Thyroid gland (tissue), 4 donors: ENCODE results near the gene ZNF473. TPM values are rescaled to one million over a fixed set of nuclear protein-coding genes. Genes with fewer than 3 reads are reported as not detected.
A peak's percentile ranks its signal among the peaks of the same experiment; 100 is the strongest.

ENCODE experiments used
- DNase-seq, 2 donors: peaks; one replicate each; pipeline ENCODE4 v3.0.0-alpha.2; 2019
- H3K27ac ChIP-seq, 3 donors: fragments of 200-600 bp; sonication (generic); 1 replicate in 2 of 3; 2 replicates in 1 of 3; pipeline ENCODE4 v1.5.1; 2016 to 2019; ENCODE audit warnings: mild to moderate bottlenecking in 1 of 3, moderate library complexity in 1 of 3
- H3K27me3 ChIP-seq: fragments of 200-600 bp; sonication (generic); one replicate; pipeline ENCODE4 v1.5.1; 2019
- H3K36me3 ChIP-seq, 2 donors: fragments of 200-600 bp; sonication (generic); one replicate each; pipeline ENCODE4 v1.5.1; 2016 to 2019
- H3K4me1 ChIP-seq, 2 donors: fragments of 200-600 bp; sonication (generic); one replicate each; pipeline ENCODE4 v1.5.1; 2017 to 2019
- H3K4me3 ChIP-seq, 3 donors: fragments of 200-600 bp; sonication (generic); replicated peaks in 1 of 3; 1 replicate in 2 of 3; 2 replicates in 1 of 3; pipeline ENCODE4 v1.5.1; 2016; ENCODE audit warnings: mild to moderate bottlenecking in 1 of 3
- H3K9me3 ChIP-seq: fragments of 200-600 bp; sonication (generic); one replicate; pipeline ENCODE4 v1.5.1; 2017
- POLR2A ChIP-seq, 2 donors: fragments of 450-650 bp; IDR thresholded peaks; one replicate each; pipeline ENCODE4 v1.6.1; 2017; ENCODE audit warnings: antibody characterized with exemption in 2 of 2, mild to moderate bottlenecking in 2 of 2, moderate library complexity in 1 of 2
- WGBS, 2 donors: methylation state at CpG; one replicate each; pipeline ENCODE4 v1.1.5; 2017; 5-methylcytosine and 5-hydroxymethylcytosine counted together
- intact Hi-C: fragments of 100-400 bp; cut with DNase I; formaldehyde crosslinking; loops from one replicate; pipeline ENCODE4 v1.15.1; 2023
- total RNA-seq, 4 donors: library from RNA; depleted of rRNA; stranded (reverse); fragments of >200 nt; gene quantifications; one replicate each; pipeline ENCODE4 v1.2.3, GENCODE V29; 2016
- TF ChIP-seq, protein P1 (sequence below), 6 experiments: fragments of 200-600 bp in 3 of 6; fragments of 450-650 bp in 3 of 6; sonication (generic) in 3 of 6; IDR thresholded peaks; one replicate each; pipeline ENCODE4 v1.5.1; 2016 to 2019; ENCODE audit warnings: antibody characterized with exemption in 6 of 6, mild to moderate bottlenecking in 2 of 6, inconsistent platforms in 1 of 6, moderate library complexity in 1 of 6

Gene ZNF473
- total RNA-seq, 4 donors from 2014 or later: 7.7 to 15.5 (median 10.5) TPM

DNA sequence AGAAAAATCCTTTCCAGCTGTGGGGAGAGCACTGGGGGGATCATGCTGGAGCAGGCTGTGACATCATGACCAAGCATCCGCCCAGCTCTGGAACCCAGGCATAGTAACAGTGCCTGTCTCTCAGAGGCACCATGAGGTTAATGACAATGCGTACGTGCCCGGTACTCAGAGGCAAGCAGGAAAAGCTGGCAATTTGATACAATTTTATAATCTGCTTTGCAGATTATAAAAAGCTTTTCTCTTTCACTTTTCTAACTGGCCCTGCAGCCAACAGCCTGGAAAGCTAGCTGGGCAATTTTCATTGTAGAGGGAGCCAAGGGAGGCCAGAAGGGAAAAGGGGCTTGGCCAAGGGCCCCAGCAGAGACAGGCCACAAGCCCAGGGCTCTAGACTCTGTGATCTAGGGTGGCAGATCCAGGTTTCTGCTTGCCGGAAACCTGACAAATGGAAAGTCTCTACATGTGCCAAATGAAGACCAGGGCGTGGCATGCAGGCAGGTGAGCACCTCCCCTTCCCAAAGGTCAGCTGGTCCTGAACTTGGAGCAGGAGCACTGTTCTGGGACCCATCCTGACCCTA lies 23.3 kb upstream of the ZNF473 start:
- Histone ChIP-seq H3K4me1 (peaks cover 0 to 8% of the 10 kb centered on the region in 2 donors), H3K27me3 (no peaks in the 10 kb centered on the region), H3K27ac (no peak overlapping the region), H3K9me3 (no peaks in the 10 kb centered on the region), H3K36me3 (peaks cover 34 to 65% of the 10 kb centered on the region in 2 donors), H3K4me3 (no peak overlapping the region)
- no peak for DNase-seq
- 75 to 93% methylated on average over 5 to 6 of the region's 6 CpGs for WGBS, 2 donors
- no peak for TF ChIP-seq POLR2A (IDR thresholded peaks at IDR 0.05)
- TF ChIP-seq, protein P1, sequence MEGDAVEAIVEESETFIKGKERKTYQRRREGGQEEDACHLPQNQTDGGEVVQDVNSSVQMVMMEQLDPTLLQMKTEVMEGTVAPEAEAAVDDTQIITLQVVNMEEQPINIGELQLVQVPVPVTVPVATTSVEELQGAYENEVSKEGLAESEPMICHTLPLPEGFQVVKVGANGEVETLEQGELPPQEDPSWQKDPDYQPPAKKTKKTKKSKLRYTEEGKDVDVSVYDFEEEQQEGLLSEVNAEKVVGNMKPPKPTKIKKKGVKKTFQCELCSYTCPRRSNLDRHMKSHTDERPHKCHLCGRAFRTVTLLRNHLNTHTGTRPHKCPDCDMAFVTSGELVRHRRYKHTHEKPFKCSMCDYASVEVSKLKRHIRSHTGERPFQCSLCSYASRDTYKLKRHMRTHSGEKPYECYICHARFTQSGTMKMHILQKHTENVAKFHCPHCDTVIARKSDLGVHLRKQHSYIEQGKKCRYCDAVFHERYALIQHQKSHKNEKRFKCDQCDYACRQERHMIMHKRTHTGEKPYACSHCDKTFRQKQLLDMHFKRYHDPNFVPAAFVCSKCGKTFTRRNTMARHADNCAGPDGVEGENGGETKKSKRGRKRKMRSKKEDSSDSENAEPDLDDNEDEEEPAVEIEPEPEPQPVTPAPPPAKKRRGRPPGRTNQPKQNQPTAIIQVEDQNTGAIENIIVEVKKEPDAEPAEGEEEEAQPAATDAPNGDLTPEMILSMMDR (IDR thresholded peaks at IDR 0.05): no peak
- intact Hi-C loops: no loop called here

DNA sequence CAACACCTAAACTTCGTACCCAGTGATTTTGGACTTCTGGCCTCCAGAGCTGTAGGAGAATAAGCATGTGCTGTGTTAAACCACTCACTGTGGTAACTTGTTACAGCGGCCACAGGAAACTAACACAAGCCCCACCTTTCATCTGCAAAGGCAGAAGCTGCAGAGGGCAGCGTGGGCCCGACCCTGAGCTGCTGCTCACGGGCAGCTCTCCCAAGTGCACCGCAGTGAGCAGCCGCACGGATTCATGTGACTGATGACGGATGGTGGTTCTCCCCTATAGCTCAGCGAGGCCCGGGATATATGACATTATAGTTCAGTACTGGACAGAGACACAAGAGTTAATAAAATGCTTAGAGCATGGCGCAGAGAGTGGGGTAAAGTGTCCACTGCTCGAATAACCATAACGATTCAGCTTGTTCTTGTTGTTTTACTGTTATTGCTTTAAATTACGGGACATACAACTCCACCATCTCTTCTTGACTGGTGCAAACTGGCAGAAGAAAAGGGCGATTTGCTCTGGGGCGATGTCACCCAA lies 22.5 kb upstream of the ZNF473 start:
- TF ChIP-seq, protein P1 (IDR thresholded peaks at IDR 0.05): no peak
- no peak for TF ChIP-seq POLR2A (IDR thresholded peaks at IDR 0.05)
- Histone ChIP-seq H3K9me3 (no peaks in the 10 kb centered on the region), H3K27ac (no peak overlapping the region), H3K36me3 (peaks cover 40 to 73% of the 10 kb centered on the region in 2 donors), H3K4me3 (no peak overlapping the region), H3K27me3 (no peaks in the 10 kb centered on the region), H3K4me1 (peaks cover 0 to 8% of the 10 kb centered on the region in 2 donors)
- intact Hi-C loops: no loop called here
- 89 to 91% methylated on average over 12 to 17 of the region's 17 CpGs for WGBS, 2 donors
- DNase-seq: no peak

DNA sequence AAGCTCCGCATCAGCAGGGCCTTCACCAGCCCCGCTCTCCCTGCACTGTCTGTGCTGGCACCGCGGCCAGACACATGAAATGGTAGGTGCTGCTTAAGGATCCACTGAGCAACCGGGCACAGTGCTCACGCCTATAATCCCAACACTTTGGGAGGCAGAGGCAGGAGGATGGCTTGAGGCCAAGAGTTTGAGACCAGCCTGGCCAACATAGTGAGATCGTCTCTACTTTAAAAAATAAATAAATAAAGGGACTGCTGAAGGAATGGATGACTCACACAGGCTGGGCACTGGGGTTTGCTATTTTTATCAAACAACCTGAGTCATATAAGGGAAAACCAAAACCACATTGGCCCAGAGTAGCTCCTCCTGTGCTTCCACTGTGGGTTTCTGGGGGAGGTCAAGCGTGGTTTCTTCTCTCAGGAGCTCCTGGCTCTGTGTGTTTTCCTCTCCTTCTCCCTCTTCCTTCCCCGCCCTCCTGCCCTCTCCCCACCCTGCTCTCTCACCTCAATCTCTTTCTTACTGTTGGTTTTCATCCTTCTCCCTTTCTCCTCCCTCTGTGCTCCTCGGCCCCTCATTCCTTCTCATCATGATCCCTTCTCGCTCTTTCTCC lies 21.9 kb upstream of the ZNF473 start:
- peak in 1 of 2 donors; percentile 10 for DNase-seq
- 81 to 91% methylated on average over 10 to 11 of the region's 11 CpGs for WGBS, 2 donors
- peak overlapping the region; percentile 9 to 43 (median 18) for H3K27ac ChIP-seq
- H3K36me3 ChIP-seq: peaks cover 39 to 78% of the 10 kb centered on the region in 2 donors
- peaks cover 0 to 8% of the 10 kb centered on the region in 2 donors for H3K4me1 ChIP-seq
- TF ChIP-seq, protein P1 (IDR thresholded peaks at IDR 0.05): no peak
- no peak for TF ChIP-seq POLR2A (IDR thresholded peaks at IDR 0.05)
- H3K9me3 ChIP-seq: no peaks in the 10 kb centered on the region
- H3K4me3 ChIP-seq: no peak overlapping the region
- no peaks in the 10 kb centered on the region for H3K27me3 ChIP-seq
- intact Hi-C loops: no loop called here

DNA sequence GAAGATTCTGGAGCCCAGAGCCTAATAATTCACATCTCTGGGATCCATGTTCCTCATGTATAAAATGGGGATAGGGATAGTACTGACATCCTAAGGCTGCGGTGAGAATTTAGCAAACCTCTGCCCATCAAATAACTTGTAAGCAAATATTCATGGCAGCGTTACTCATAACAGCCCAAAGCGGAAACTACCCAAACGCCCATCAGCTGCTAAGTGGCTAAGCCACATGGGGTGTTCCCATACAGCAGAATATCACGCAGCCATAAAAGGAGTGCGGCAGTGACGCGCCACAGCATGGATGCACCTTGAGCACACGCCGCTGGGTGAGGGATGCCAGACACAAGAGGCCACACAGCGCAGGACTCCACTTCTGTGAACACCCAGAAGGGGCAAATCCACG lies 20.4 kb upstream of the ZNF473 start:
- no peak overlapping the region for H3K4me3 ChIP-seq
- intact Hi-C loops: no loop called here
- WGBS, 2 donors: 88 to 92% methylated on average over 10 to 12 of the region's 12 CpGs
- no peak overlapping the region for H3K27ac ChIP-seq
- no peaks in the 10 kb centered on the region for H3K27me3 ChIP-seq
- no peak for DNase-seq
- TF ChIP-seq, protein P1 (IDR thresholded peaks at IDR 0.05): no peak
- TF ChIP-seq POLR2A (IDR thresholded peaks at IDR 0.05): no peak
- H3K4me1 ChIP-seq: peaks cover 0 to 8% of the 10 kb centered on the region in 2 donors
- peaks cover 24 to 71% of the 10 kb centered on the region in 2 donors for H3K36me3 ChIP-seq
- H3K9me3 ChIP-seq: no peaks in the 10 kb centered on the region

DNA sequence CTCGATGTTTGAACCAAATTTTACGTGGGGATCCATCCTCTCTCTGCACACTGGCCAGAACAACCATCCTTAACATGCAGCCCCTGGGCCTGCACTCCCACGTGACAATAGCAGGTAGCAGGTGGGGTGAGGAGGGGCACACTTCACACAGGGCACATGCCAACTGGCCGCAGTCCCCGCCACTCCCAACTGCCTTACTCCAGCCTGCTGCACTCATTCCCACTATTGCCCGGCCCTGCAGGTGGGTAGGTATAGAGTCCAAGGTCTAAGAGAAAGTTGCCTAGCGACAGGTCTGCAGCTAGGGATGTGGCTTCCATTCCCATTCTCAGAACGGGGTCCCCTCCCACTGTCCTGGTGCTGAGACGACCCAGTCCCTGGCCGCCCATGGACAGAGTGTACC lies 18.6 kb upstream of the ZNF473 start:
- DNase-seq: no peak
- TF ChIP-seq, protein P1 (IDR thresholded peaks at IDR 0.05): no peak
- peaks cover 17 to 53% of the 10 kb centered on the region in 2 donors for H3K36me3 ChIP-seq
- intact Hi-C loops: no loop called here
- no peak overlapping the region for H3K27ac ChIP-seq
- H3K4me1 ChIP-seq: peaks cover 0 to 8% of the 10 kb centered on the region in 2 donors
- WGBS, 2 donors: 96% methylated on average over 9 to 10 of the region's 10 CpGs
- H3K9me3 ChIP-seq: no peaks in the 10 kb centered on the region
- no peaks in the 10 kb centered on the region for H3K27me3 ChIP-seq
- no peak overlapping the region for H3K4me3 ChIP-seq
